ENCODE measurements around the gene FAH. TPM values are rescaled to one million over a fixed set of nuclear protein-coding genes. Genes with fewer than 3 reads are reported as not detected.

Gene FAH
- total RNA-seq, 1 donor: 17.7 TPM

DNA sequence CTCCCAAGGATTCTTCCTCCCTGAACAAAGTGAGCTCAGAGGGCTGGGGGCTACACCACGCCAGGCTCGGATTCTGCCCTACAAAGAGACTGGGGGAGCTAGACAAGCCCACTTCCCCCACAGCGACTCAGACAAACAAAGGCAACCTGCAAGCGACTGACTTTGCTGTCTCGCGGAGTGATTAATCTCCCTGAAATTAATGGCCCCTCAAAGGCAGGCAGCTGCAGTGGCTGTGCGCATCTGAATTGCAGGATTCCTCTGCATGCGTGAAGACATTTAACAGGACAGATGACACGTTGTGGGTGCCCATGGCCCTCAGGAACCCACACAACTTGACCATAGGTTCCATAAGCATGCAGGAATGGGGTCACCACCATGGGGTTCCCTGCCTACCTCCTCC is 80.8 kb downstream of the FAH start:
- Histone ChIP-seq H3K9me3 (ENCODE audit: low read depth, low read length) (no peaks in the 10 kb centered on the region), H4K20me1 (ENCODE audit: insufficient read depth, low read length) (no peaks in the 10 kb centered on the region), H3K4me3 (ENCODE audit: insufficient read depth, low read length) (no peak overlapping the region), H3K27ac (ENCODE audit: low read depth, low read length) (no peak overlapping the region), H3K4me2 (ENCODE audit: insufficient read depth, low read length) (no peak overlapping the region), H3K27me3 (ENCODE audit: insufficient read depth, low read length) (peaks cover 7% of the 10 kb centered on the region), H3K4me1 (ENCODE audit: insufficient read depth, low read length) (no peaks in the 10 kb centered on the region), H2AFZ (ENCODE audit: low read length) (no peak overlapping the region), H3K79me2 (ENCODE audit: insufficient read depth, low read length) (no peaks in the 10 kb centered on the region), H3K36me3 (ENCODE audit: insufficient read depth, low read length) (no peaks in the 10 kb centered on the region)
- DNase-seq (ENCODE audit: insufficient read length, low spot score, missing footprints): no peak
- TF ChIP-seq, protein P1, sequence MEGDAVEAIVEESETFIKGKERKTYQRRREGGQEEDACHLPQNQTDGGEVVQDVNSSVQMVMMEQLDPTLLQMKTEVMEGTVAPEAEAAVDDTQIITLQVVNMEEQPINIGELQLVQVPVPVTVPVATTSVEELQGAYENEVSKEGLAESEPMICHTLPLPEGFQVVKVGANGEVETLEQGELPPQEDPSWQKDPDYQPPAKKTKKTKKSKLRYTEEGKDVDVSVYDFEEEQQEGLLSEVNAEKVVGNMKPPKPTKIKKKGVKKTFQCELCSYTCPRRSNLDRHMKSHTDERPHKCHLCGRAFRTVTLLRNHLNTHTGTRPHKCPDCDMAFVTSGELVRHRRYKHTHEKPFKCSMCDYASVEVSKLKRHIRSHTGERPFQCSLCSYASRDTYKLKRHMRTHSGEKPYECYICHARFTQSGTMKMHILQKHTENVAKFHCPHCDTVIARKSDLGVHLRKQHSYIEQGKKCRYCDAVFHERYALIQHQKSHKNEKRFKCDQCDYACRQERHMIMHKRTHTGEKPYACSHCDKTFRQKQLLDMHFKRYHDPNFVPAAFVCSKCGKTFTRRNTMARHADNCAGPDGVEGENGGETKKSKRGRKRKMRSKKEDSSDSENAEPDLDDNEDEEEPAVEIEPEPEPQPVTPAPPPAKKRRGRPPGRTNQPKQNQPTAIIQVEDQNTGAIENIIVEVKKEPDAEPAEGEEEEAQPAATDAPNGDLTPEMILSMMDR (IDR thresholded peaks at IDR 0.05; ENCODE audit: extremely low read depth, low read depth, low read length): no peak

DNA sequence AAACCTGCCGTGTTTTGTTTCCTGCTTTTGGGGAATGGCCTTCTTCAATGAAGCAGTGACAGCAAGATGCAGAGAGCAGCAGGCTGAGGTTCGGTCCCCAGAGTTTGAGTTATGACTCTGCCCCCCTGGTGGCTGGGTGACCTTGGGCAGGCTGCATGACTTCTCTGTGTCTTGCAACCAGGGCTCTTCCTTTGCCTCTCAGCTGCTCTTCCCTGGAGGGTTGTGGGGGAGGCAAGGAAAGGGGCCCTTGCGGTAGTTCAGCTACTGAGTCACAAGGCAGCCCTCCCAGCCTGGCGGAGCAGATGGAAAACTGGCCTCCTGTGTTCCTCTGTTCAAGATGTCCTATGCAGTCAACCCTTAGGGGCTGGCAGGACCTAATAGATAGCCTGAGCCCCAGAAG is 82.1 kb downstream of the FAH start:
- Histone ChIP-seq H3K9me3 (ENCODE audit: low read depth, low read length) (no peaks in the 10 kb centered on the region), H3K4me3 (ENCODE audit: insufficient read depth, low read length) (no peak overlapping the region), H3K4me1 (ENCODE audit: insufficient read depth, low read length) (no peaks in the 10 kb centered on the region), H4K20me1 (ENCODE audit: insufficient read depth, low read length) (no peaks in the 10 kb centered on the region), H3K27me3 (ENCODE audit: insufficient read depth, low read length) (peaks cover 10% of the 10 kb centered on the region), H3K36me3 (ENCODE audit: insufficient read depth, low read length) (no peaks in the 10 kb centered on the region), H2AFZ (ENCODE audit: low read length) (no peak overlapping the region), H3K4me2 (ENCODE audit: insufficient read depth, low read length) (no peak overlapping the region), H3K79me2 (ENCODE audit: insufficient read depth, low read length) (no peaks in the 10 kb centered on the region), H3K27ac (ENCODE audit: low read depth, low read length) (no peak overlapping the region)
- DNase-seq (ENCODE audit: insufficient read length, low spot score, missing footprints): no peak
- TF ChIP-seq, protein P1 (IDR thresholded peaks at IDR 0.05; ENCODE audit: extremely low read depth, low read depth, low read length): peak; percentile 57

Other genes with a start within 250 kb of the FAH start
- 0.29 TPM in 1 of 2 replicates, not detected in the other for gene BCL2A1, start 181.8 kb upstream of the FAH start, total RNA-seq
- 109 and 112 TPM in 2 replicates for gene ZFAND6, start 93.3 kb upstream of the FAH start, total RNA-seq
- not detected in 2 replicates for gene CTXND1, start 99.2 kb downstream of the FAH start, total RNA-seq

Data from osteoblast (primary cell).